Measurements from ENCODE around the gene WIPF2.
"Not testable (repeated sequence)": the region's sequence is repeated elsewhere in the genome, so short reads cannot be mapped to it uniquely, and the experiment has no call there.

The WIPF2 gene

DNA sequence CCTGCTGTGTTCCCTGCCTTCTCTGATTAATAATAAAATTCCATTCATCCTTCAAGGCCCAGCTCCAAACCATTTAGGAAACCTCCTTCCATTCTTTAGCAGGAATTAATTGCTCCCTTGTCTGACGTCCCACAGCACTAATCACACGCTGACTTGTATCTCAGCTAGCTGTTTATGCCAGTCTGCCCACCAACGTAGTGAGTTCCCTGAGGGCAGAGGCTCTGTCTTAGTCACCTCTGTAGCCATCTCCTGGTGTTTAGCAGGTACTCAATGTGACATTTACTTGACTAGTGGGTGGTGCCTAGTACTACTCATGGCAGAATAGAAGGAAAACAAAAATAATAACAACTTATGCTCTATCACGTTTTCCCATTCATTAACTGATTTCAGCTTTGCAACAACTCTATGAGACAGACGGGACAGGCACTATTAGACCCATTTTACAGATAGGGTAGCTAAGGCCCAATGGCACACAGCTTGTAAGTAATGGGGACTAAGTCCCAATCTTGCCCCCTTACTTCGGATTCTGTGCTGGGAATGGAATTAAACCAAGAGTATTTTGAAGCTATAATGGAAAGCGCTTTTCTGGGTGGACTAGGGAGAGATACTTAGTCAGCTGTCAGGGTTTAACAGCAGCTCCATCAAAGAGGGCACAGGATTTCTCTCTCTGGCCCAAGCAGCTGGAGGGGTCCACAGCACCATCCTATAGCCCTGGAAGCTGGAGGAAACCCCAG is 931 bp upstream of the WIPF2 start:
- DNase-seq: no peak
- Histone ChIP-seq H3K4me1 (ENCODE audit: control insufficient read depth, insufficient read depth, low read length, poor library complexity, severe bottlenecking) (no peaks in the 10 kb centered on the region), H3K9me3 (ENCODE audit: control insufficient read depth, low read length) (no peaks in the 10 kb centered on the region), H3K4me3 (ENCODE audit: insufficient read depth, low read depth, low read length, poor library complexity, severe bottlenecking) (peak overlapping the region; percentile 75), H3K27ac (ENCODE audit: insufficient read depth, low read length, poor library complexity, severe bottlenecking) (peak overlapping the region; percentile 92), H3K36me3 (ENCODE audit: control insufficient read depth, insufficient read depth, low read length) (no peaks in the 10 kb centered on the region), H3K27me3 (replicated peaks; ENCODE audit: control insufficient read depth, insufficient read depth, low read length, poor library complexity, severe bottlenecking) (no peaks in the 10 kb centered on the region)

DNA sequence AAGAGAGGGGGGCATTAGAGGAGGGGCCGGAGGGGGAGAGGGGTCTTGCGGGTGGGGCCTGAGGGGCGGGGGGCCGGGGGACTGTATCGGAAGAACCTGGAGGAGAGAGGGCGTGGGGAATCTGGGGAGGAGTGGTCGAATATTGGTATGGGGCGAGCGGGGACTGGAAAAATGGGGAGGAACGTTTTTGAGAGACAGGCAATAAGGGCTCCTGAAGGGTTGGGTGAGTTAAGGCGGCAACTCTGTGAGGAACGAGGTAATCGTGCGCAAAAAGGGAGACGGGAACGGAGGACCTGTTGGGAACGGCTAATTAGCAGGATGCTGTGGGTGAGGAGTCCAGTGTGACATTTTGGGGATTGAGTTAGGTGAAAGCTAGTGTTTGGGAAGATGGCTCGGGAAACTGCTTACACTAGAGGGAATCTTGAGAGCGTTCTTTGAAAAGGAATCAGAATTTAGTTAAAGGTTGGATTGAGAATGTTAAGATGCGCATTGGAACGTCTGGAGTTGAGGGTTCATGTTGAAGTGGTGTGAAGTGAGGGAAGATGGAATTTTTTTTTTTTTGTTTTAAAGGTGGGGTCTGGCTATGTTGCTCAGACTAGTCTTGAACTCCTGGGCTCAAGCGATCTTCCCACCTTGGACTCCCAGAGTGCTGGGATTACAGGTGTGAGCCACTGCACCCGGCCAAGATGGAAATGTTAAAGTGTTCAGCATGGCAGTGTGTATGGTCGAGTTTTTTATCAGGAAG is 662 bp downstream of the WIPF2 start:
- Histone ChIP-seq H3K36me3 (ENCODE audit: control insufficient read depth, insufficient read depth, low read length) (no peaks in the 10 kb centered on the region), H3K27ac (ENCODE audit: insufficient read depth, low read length, poor library complexity, severe bottlenecking) (peak overlapping the region; percentile 92), H3K27me3 (replicated peaks; ENCODE audit: control insufficient read depth, insufficient read depth, low read length, poor library complexity, severe bottlenecking) (no peaks in the 10 kb centered on the region), H3K4me3 (ENCODE audit: insufficient read depth, low read depth, low read length, poor library complexity, severe bottlenecking) (peak overlapping the region; percentile 75), H3K4me1 (ENCODE audit: control insufficient read depth, insufficient read depth, low read length, poor library complexity, severe bottlenecking) (no peaks in the 10 kb centered on the region), H3K9me3 (ENCODE audit: control insufficient read depth, low read length) (no peaks in the 10 kb centered on the region)
- peak in 1 of 3 donors; percentile 16 for DNase-seq

DNA sequence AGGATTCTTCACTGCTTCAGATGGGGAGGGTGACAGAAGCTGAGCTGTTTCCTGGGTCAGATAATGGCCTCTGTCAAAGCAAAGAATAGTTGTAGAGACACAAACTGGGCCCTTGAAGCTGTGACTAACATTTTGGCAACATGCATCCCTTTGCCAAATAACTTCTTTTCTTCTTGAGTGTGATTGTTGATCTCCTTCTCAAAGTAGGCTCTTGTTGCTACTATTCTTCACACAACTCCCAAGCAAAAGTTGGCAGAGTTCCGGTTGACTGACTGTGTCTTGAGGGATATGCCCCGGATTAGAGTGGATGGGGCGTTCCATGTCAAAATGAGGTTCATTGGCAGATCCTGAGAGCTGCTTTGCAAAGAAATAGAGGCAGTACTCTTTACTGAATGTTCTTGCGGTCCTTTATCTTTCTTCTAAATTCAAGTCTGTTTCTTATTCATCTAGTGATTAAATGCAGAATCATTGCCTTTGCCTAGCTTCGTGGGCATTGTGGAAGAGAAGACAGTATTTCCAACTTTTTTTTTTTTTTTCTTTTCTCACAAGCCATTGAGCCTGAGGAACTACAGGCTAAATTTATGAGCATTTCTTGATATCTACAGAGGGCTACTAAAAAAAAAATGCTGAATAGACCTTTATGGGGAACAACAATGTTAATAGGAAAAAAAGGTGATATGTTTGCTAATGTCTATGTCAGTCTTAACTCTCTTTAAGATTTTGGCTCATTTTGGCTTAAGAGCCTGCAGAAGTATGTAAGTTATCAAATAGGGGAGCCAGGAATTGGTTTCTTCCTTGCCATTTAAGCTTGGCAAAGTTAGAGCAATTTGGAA is 5.8 kb downstream of the WIPF2 start:
- Histone ChIP-seq H3K27ac (ENCODE audit: insufficient read depth, low read length, poor library complexity, severe bottlenecking) (no peak overlapping the region), H3K4me1 (ENCODE audit: control insufficient read depth, insufficient read depth, low read length, poor library complexity, severe bottlenecking) (no peaks in the 10 kb centered on the region)
- DNase-seq: no peak

GRCh38 chr17:40229146-40229545 is 10.0 kb downstream of the WIPF2 start:
- not testable (repeated sequence) for H3K27ac ChIP-seq (ENCODE audit: insufficient read depth, low read length, poor library complexity, severe bottlenecking); H3K4me1 ChIP-seq (ENCODE audit: control insufficient read depth, insufficient read depth, low read length, poor library complexity, severe bottlenecking); H3K4me3 ChIP-seq (ENCODE audit: insufficient read depth, low read depth, low read length, poor library complexity, severe bottlenecking); H3K27me3 ChIP-seq (replicated peaks; ENCODE audit: control insufficient read depth, insufficient read depth, low read length, poor library complexity, severe bottlenecking); H3K9me3 ChIP-seq (ENCODE audit: control insufficient read depth, low read length); H3K36me3 ChIP-seq (ENCODE audit: control insufficient read depth, insufficient read depth, low read length); DNase-seq

More for the DNA sequence above, 5.8 kb downstream of the WIPF2 start:
- H3K9me3 ChIP-seq (ENCODE audit: control insufficient read depth, low read length): no peaks in the 10 kb centered on the region
- no peak overlapping the region for H3K4me3 ChIP-seq (ENCODE audit: insufficient read depth, low read depth, low read length, poor library complexity, severe bottlenecking)
- no peaks in the 10 kb centered on the region for H3K27me3 ChIP-seq (replicated peaks; ENCODE audit: control insufficient read depth, insufficient read depth, low read length, poor library complexity, severe bottlenecking)
- H3K36me3 ChIP-seq (ENCODE audit: control insufficient read depth, insufficient read depth, low read length): no peaks in the 10 kb centered on the region

GRCh38 chr17:40230670-40231069 is 11.6 kb downstream of the WIPF2 start:
- H3K36me3 ChIP-seq (ENCODE audit: control insufficient read depth, insufficient read depth, low read length): peaks cover 14% of the 10 kb centered on the region
- H3K9me3 ChIP-seq (ENCODE audit: control insufficient read depth, low read length): no peaks in the 10 kb centered on the region
- H3K4me1 ChIP-seq (ENCODE audit: control insufficient read depth, insufficient read depth, low read length, poor library complexity, severe bottlenecking): no peaks in the 10 kb centered on the region
- no peaks in the 10 kb centered on the region for H3K27me3 ChIP-seq (replicated peaks; ENCODE audit: control insufficient read depth, insufficient read depth, low read length, poor library complexity, severe bottlenecking)
- H3K4me3 ChIP-seq (ENCODE audit: insufficient read depth, low read depth, low read length, poor library complexity, severe bottlenecking): no peak overlapping the region
- no peak for DNase-seq
- no peak overlapping the region for H3K27ac ChIP-seq (ENCODE audit: insufficient read depth, low read length, poor library complexity, severe bottlenecking)

DNA sequence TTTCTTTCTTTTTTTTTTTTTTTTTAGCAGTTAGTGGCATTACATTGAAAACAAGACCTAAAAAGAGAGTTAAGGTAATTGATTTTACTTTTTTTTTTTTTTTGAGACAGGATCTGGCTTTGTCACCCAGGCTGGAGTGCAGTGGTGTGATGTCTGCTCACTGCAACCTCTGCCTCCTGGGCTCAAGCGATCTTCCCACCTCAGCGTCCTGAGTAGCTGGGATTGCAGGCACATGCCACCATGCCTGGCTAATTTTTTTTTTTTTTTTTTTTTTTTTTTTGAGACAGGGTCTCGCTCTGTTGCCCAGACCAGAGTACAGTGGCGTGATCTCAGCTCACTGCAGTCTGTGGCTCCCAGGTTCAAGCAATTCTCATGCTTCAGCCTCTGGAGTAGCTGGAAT is 12.8 kb downstream of the WIPF2 start:
- not testable (repeated sequence) for H3K9me3 ChIP-seq (ENCODE audit: control insufficient read depth, low read length); H3K27me3 ChIP-seq (replicated peaks; ENCODE audit: control insufficient read depth, insufficient read depth, low read length, poor library complexity, severe bottlenecking); H3K4me1 ChIP-seq (ENCODE audit: control insufficient read depth, insufficient read depth, low read length, poor library complexity, severe bottlenecking); H3K4me3 ChIP-seq (ENCODE audit: insufficient read depth, low read depth, low read length, poor library complexity, severe bottlenecking); H3K27ac ChIP-seq (ENCODE audit: insufficient read depth, low read length, poor library complexity, severe bottlenecking); DNase-seq
- H3K36me3 ChIP-seq (ENCODE audit: control insufficient read depth, insufficient read depth, low read length): peaks cover 14% of the 10 kb centered on the region

DNA sequence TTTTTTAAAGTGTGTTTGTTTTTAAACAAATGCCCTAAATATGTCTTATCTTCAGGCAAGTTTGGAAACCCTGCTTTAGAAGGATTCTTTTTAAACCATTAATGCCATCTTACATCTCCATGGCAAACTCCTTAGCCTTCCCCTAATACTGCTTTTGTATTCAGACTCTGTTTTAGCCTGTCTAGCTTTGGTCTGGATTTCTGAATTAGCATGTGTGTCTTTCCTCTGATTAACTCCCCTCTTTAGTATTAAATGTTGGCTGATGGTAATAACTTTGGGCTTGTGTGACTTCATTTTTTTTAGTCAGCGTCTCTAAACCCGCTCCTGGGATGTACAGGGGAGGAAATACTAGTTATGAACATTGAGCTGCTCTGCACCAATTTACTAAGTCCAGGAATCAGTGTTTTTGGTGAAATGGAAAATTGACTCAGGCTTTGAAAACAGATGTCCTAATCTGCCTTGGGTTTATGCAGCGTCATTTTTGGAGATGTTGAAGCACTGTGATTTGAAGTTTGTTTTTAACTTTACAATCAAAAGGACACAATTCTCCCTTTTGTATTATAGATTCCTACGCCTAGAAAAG is 22.2 kb downstream of the WIPF2 start:
- DNase-seq: no peak

DNA sequence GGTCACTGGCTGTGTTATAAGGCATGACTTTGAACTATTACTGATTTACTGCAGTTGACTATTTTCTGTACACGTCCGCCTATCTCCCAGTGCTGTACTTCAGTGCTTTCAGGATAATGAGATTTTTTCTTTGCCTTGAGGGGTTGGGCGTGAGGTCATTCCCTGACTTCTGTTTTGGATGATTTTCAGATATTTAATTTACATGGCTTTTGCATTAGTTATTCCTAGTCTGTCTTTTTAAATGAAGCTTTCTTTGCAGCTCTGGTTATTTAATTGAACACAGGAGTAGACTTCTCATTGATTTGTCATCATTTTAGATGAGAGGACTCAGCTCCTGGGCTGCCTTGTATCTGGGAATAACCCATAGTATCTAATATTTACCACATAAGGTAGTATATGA is 23.7 kb downstream of the WIPF2 start:
- no peaks in the 10 kb centered on the region for H3K36me3 ChIP-seq (ENCODE audit: control insufficient read depth, insufficient read depth, low read length)
- no peaks in the 10 kb centered on the region for H3K9me3 ChIP-seq (ENCODE audit: control insufficient read depth, low read length)
- H3K4me3 ChIP-seq (ENCODE audit: insufficient read depth, low read depth, low read length, poor library complexity, severe bottlenecking): no peak overlapping the region
- H3K27ac ChIP-seq (ENCODE audit: insufficient read depth, low read length, poor library complexity, severe bottlenecking): no peak overlapping the region
- H3K4me1 ChIP-seq (ENCODE audit: control insufficient read depth, insufficient read depth, low read length, poor library complexity, severe bottlenecking): no peaks in the 10 kb centered on the region
- H3K27me3 ChIP-seq (replicated peaks; ENCODE audit: control insufficient read depth, insufficient read depth, low read length, poor library complexity, severe bottlenecking): no peaks in the 10 kb centered on the region
- DNase-seq: no peak

More for the DNA sequence above, 22.2 kb downstream of the WIPF2 start:
- Histone ChIP-seq H3K27me3 (replicated peaks; ENCODE audit: control insufficient read depth, insufficient read depth, low read length, poor library complexity, severe bottlenecking) (no peaks in the 10 kb centered on the region), H3K9me3 (ENCODE audit: control insufficient read depth, low read length) (no peaks in the 10 kb centered on the region), H3K27ac (ENCODE audit: insufficient read depth, low read length, poor library complexity, severe bottlenecking) (no peak overlapping the region), H3K36me3 (ENCODE audit: control insufficient read depth, insufficient read depth, low read length) (no peaks in the 10 kb centered on the region), H3K4me1 (ENCODE audit: control insufficient read depth, insufficient read depth, low read length, poor library complexity, severe bottlenecking) (no peaks in the 10 kb centered on the region), H3K4me3 (ENCODE audit: insufficient read depth, low read depth, low read length, poor library complexity, severe bottlenecking) (no peak overlapping the region)

- Histone ChIP-seq H3K9me3 (ENCODE audit: control insufficient read depth, low read length) (no peaks in the 10 kb centered on the region), H3K27me3 (replicated peaks; ENCODE audit: control insufficient read depth, insufficient read depth, low read length, poor library complexity, severe bottlenecking) (no peaks in the 10 kb centered on the region), H3K4me1 (ENCODE audit: control insufficient read depth, insufficient read depth, low read length, poor library complexity, severe bottlenecking) (no peaks in the 10 kb centered on the region), H3K27ac (ENCODE audit: insufficient read depth, low read length, poor library complexity, severe bottlenecking) (no peak overlapping the region), H3K36me3 (ENCODE audit: control insufficient read depth, insufficient read depth, low read length) (no peaks in the 10 kb centered on the region), H3K4me3 (ENCODE audit: insufficient read depth, low read depth, low read length, poor library complexity, severe bottlenecking) (no peak overlapping the region)
- no peak for DNase-seq
Measured at GRCh38 chr17:40243761-40244160, 24.7 kb downstream of the WIPF2 start.
